ENCODE data around the gene GPS2. TPM values are rescaled to one million over a fixed set of nuclear protein-coding genes. Genes with fewer than 3 reads are reported as not detected.
"Not testable (repeated sequence)": the region's sequence is repeated elsewhere in the genome, so short reads cannot be mapped to it uniquely, and the experiment has no call there.

The GPS2 gene
- total RNA-seq, 4 donors from 2014 or later: 40.9 to 80.7 (median 70.5) TPM

DNA sequence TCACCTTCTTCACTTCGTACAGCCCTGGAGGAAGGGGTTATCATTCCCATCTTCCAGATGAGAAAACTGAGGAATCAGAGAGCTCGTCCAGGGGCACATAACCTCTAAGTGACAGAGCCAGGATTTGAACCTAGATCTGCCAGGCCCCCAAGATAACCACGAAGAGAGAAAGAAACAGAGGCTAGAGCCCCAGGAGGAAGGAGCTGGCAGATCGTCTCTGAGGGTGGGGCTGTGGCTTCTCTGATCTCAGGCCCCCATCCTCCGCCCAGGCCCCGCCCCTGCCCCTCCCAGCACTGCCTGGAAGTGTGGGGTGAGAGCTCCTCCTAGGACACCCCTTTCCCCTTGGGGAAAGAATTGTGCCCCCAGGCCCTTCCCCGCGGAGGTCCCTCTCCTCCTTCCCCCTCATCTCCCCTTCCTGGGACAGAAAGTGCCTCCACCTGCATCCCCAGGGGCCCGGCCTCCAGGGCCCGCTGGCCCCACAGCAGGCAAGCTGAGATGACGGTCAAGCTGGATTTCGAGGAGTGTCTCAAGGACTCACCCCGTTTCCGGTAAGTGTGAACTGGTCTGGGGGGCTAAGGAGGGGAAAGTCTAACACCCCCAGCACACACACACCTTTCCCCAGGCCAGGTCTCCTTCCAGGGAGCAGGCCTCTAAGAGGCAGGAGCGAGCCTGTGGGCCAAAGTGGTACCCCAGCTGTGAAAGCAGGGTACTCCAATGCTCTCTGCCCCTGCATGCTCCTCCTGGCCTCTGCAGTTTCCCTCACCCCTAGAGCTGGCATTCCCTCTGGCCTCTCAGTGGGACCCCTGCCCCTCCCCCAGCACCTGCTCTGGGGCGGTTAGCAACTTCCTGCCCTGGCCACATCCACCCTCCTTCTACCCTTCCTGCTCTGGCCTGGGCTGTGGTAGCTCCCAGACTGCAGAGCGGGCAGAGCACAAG, 21.3 kb upstream of the GPS2 start, which contains the start of gene ACAP1:
TSS of gene ACAP1 (plus strand) at position 290 of the 936 bp plus-strand sequence. CDS start at position 496, 206 bp downstream.
- H3K4me3 ChIP-seq: peak within 1 kb of the TSS; percentile 11 to 57 (median 37)
- DNase-seq: no peak
- peaks cover 0 to 9% (median 0%) of the 10 kb centered on the region in 3 donors for H3K4me1 ChIP-seq
- H3K27ac ChIP-seq: peak within 1 kb of the TSS; percentile 24 to 59 (median 48)
- peaks cover 0 to 51% (median 0%) of the 10 kb centered on the region in 4 donors for H3K27me3 ChIP-seq
- TF ChIP-seq, protein P1, sequence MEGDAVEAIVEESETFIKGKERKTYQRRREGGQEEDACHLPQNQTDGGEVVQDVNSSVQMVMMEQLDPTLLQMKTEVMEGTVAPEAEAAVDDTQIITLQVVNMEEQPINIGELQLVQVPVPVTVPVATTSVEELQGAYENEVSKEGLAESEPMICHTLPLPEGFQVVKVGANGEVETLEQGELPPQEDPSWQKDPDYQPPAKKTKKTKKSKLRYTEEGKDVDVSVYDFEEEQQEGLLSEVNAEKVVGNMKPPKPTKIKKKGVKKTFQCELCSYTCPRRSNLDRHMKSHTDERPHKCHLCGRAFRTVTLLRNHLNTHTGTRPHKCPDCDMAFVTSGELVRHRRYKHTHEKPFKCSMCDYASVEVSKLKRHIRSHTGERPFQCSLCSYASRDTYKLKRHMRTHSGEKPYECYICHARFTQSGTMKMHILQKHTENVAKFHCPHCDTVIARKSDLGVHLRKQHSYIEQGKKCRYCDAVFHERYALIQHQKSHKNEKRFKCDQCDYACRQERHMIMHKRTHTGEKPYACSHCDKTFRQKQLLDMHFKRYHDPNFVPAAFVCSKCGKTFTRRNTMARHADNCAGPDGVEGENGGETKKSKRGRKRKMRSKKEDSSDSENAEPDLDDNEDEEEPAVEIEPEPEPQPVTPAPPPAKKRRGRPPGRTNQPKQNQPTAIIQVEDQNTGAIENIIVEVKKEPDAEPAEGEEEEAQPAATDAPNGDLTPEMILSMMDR (IDR thresholded peaks at IDR 0.05): no peak
- no peak for TF ChIP-seq POLR2A (IDR thresholded peaks at IDR 0.05)
- H3K36me3 ChIP-seq: no peaks in the 10 kb centered on the region
- H3K9me3 ChIP-seq: no peaks in the 10 kb centered on the region
- intact Hi-C loops (cut with DNase I): no loop called here
- 18 to 38% methylated on average over 5 to 8 of the region's 17 CpGs for WGBS, 2 donors

DNA sequence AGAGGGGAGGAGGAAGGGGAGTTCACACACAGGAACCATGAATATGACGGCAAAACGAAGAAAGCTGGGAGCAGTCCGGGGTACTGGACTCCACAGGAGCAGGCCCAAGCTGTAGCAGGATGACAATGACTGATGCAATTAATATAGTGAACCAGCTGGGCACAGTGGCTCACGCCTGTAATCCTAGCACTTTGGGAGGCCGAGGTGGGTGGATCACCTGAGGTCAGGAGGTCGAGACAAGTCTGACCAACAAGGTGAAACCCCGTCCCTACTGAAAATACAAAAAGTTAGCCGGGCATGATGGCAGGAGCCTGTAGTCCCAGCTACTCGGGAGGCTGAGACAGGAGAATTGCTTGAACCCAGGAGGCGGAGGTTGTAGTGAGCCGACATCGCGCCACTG, 20.6 kb upstream of the GPS2 start:
- H3K9me3 ChIP-seq; H3K36me3 ChIP-seq; DNase-seq; H3K4me3 ChIP-seq; H3K27ac ChIP-seq; intact Hi-C loops (cut with DNase I): not testable (repeated sequence)
- Histone ChIP-seq H3K4me1 (peaks cover 0 to 12% (median under 1%) of the 10 kb centered on the region in 3 donors), H3K27me3 (peaks cover 0 to 44% (median 0%) of the 10 kb centered on the region in 4 donors)
- WGBS, 2 donors: 72 to 76% methylated on average over 13 of the region's 13 CpGs

DNA sequence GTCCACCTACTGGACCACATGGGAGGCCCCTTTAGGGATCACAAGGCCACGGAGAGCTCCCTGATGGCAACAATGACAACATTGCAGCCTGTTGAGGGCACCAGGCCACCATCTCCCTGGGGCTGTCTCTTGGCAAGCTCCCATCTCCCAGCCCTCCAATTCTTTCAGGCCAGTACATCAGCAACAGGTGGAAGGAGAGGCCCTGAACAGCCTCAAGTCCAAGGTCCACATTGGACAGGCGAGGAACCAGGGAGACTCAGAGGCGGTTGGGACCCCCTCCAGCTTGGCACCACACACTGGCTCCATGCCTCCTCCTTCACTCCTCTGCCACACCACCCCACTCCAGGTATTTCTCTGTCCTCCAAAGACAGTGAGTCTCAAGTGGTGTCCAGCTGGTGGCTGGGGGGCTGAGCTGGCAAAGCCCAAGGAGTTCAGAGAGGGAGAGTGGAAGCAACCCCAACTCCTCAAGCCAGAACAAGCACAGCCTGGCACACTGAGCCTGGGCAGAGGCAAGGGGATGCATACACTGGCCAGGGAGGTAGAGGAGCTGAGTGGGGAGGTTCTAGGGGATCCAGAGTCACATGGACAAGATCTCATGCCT, 19.9 kb upstream of the GPS2 start:
- TF ChIP-seq, protein P1 (IDR thresholded peaks at IDR 0.05): no peak
- no peak for TF ChIP-seq POLR2A (IDR thresholded peaks at IDR 0.05)
- DNase-seq: no peak

DNA sequence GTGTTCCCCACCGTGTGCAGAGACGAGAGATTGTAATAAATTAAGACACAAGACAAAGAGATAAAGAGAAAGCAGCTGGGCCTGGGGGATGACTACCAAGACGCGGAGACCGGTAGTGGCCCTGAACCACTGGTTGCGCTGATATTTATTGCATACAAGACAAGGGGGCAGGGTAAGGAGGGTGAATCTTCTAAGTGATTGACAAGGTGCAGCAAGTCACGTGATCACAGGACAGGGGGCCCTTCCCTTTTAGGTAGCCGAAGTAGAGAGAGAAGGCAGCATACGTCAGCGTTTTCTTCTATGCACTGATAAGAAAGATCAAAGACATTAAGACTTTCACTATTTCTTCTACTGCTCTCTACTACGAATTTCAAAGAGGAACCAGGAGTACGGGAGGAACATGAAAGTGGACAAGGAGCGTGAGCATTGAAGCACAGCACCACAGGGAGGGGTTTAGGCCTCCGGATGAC, 17.5 kb upstream of the GPS2 start:
- DNase-seq; intact Hi-C loops (cut with DNase I); H3K4me3 ChIP-seq; H3K9me3 ChIP-seq; H3K27ac ChIP-seq; H3K36me3 ChIP-seq: not testable (repeated sequence)
- WGBS, 2 donors: 46 to 57% methylated on average over 10 of the region's 14 CpGs
- H3K4me1 ChIP-seq: peaks cover 11 to 34% (median 17%) of the 10 kb centered on the region in 3 donors
- peaks cover 0 to 39% (median 0%) of the 10 kb centered on the region in 4 donors for H3K27me3 ChIP-seq

More for the DNA sequence above, 19.9 kb upstream of the GPS2 start:
- Histone ChIP-seq H3K27me3 (peaks cover 0 to 39% (median 0%) of the 10 kb centered on the region in 4 donors), H3K27ac (no peak overlapping the region), H3K4me3 (no peak overlapping the region), H3K36me3 (no peaks in the 10 kb centered on the region), H3K4me1 (peaks cover 0 to 20% (median 7%) of the 10 kb centered on the region in 3 donors), H3K9me3 (no peaks in the 10 kb centered on the region)
- intact Hi-C loops (cut with DNase I): no loop called here
- WGBS, 2 donors: 69 to 93% methylated on average over 2 to 3 of the region's 3 CpGs

DNA sequence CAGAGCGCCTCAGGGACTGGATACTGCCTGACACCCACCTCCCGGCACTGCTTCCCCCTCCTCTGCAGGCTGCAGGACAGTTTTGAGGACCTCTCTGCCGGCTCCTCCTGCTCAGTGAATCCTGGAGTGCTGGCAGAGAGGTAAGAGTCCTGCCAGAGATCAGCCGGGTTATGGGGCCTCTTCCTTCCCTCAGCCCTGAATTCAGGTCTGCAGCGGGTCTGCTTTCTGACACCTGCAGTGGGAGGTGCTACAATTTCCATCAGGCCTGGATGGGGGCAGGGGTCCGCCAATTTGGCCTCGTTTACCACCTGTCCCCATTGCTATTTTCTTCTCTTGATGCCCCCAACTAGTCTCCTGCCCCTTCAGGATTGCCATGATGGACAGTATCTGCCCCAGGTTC, 17.0 kb upstream of the GPS2 start:
- Histone ChIP-seq H3K36me3 (peaks cover 0 to 3% (median 0%) of the 10 kb centered on the region in 3 donors), H3K4me3 (no peak overlapping the region), H3K4me1 (peaks cover 11 to 39% (median 17%) of the 10 kb centered on the region in 3 donors), H3K27ac (no peak overlapping the region), H3K9me3 (no peaks in the 10 kb centered on the region), H3K27me3 (peaks cover 0 to 37% (median 0%) of the 10 kb centered on the region in 4 donors)
- no peak for DNase-seq
- 48 to 58% methylated on average over 4 to 7 of the region's 7 CpGs for WGBS, 2 donors
- TF ChIP-seq POLR2A (IDR thresholded peaks at IDR 0.05): no peak
- TF ChIP-seq, protein P1 (IDR thresholded peaks at IDR 0.05): no peak
- intact Hi-C loops (cut with DNase I): no loop called here
